Measurements from ENCODE around the gene IL12RB1. TPM values are rescaled to one million over a fixed set of nuclear protein-coding genes. Genes with fewer than 3 reads are reported as not detected.

IL12RB1 gene
- total and polyA plus RNA-seq, 2 of the 13 experiments (the other 11 are each of a cell fraction or from before 2014, with no cell fraction given): 0.03 to 0.04 TPM

DNA sequence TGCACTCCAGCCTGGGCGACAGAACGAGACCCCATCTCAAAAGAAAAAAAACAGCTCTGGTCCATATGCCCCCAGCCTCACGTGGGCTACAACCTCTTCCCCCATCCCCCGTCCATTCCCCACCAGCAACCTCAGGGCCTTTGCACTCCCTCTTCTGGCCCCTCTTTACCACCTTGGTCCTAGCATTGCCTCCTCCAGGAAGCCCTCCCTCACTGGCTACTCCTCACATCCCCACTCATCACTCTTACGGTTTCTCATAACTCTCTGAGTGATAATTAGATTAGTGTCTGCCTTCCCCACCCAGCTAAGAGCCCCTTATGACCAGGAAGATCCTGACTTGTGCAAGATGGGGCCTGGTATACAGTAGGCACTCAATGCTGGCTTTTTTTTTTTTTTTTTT, 30.8 kb downstream of the IL12RB1 start:
- in situ Hi-C loops (cut with HindIII; ENCODE audit: extremely low pct_ligation_motif_present, low pct_unique_long_range_greater_than_20kb): loop anchor here (5.0 to 25.0 kb wide), 2 partner anchors 49 to 119 kb away; partner anchors contain the start of genes ARRDC2 and CCDC124
- POLR2A ChIA-PET: interaction anchor here (1.1 to 1.4 kb wide), 2 partner anchors 42 to 48 kb away, joined by 3 read pairs; partner anchors contain the start of gene ARRDC2

More for the DNA sequence above, 30.8 kb downstream of the IL12RB1 start:
- Histone ChIP-seq H3K36me3 (replicated peaks in 1 of 2; ENCODE audit: control insufficient read depth in 1 of 2, insufficient read depth in 2 of 2, low read length in 2 of 2) (no peaks in the 10 kb centered on the region), H4K20me1 (ENCODE audit: insufficient read depth, low read length) (no peaks in the 10 kb centered on the region), H3K4me3 (replicated peaks in 1 of 3; ENCODE audit: insufficient read depth in 1 of 3, low read depth in 2 of 3, low read length in 3 of 3) (no peak overlapping the region), H3K27ac (ENCODE audit: extremely low read length, insufficient read depth, low read length) (no peak overlapping the region), H3K4me1 (ENCODE audit: insufficient read depth, low read length) (peaks cover 17% of the 10 kb centered on the region), H2AFZ (ENCODE audit: low read length) (no peak overlapping the region), H3K9me3 (ENCODE audit: low read length) (no peaks in the 10 kb centered on the region), H3K79me2 (ENCODE audit: insufficient read depth, low read length) (no peaks in the 10 kb centered on the region), H3K4me2 (ENCODE audit: low read depth, low read length) (no peak overlapping the region), H3K9ac (ENCODE audit: insufficient read depth, low read depth, low read length) (no peak overlapping the region), H3K27me3 (ENCODE audit: control insufficient read depth in 1 of 2, insufficient read depth in 2 of 2, low read length in 2 of 2) (peaks cover 0 to 6% of the 10 kb centered on the region in 2 experiments; a peak in 3 of 5 replicates)
- WGBS (ENCODE audit: low lambda C conversion rate): 44% methylated on average over 5 of the region's 5 CpGs
- CTCF ChIA-PET (ENCODE audit: low intra/inter-chr PET ratio, low total read pairs): interaction anchor here (3.4 kb wide), 1 partner anchor 49 kb away, joined by 85 read pairs; the partner anchor contains the start of gene ARRDC2
- intact Hi-C loops (cut with micrococcal nuclease; ENCODE audit: unreplicated experiment): no loop called here
- TF ChIP-seq, protein P1, sequence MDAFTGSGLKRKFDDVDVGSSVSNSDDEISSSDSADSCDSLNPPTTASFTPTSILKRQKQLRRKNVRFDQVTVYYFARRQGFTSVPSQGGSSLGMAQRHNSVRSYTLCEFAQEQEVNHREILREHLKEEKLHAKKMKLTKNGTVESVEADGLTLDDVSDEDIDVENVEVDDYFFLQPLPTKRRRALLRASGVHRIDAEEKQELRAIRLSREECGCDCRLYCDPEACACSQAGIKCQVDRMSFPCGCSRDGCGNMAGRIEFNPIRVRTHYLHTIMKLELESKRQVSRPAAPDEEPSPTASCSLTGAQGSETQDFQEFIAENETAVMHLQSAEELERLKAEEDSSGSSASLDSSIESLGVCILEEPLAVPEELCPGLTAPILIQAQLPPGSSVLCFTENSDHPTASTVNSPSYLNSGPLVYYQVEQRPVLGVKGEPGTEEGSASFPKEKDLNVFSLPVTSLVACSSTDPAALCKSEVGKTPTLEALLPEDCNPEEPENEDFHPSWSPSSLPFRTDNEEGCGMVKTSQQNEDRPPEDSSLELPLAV (CRISPR knock-in tag; conservative IDR thresholded peaks at IDR 0.05; ENCODE audit: low read depth): no peak
- no peak for TF ChIP-seq GATAD2A (CRISPR knock-in tag; IDR thresholded peaks at IDR 0.05)
- no peak for TF ChIP-seq PPARG (CRISPR knock-in tag; conservative IDR thresholded peaks at IDR 0.05)
- TF ChIP-seq NFKBIZ (CRISPR knock-in tag; IDR thresholded peaks at IDR 0.05): no peak
- TF ChIP-seq, protein P2, sequence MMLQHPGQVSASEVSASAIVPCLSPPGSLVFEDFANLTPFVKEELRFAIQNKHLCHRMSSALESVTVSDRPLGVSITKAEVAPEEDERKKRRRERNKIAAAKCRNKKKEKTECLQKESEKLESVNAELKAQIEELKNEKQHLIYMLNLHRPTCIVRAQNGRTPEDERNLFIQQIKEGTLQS (CRISPR knock-in tag; IDR thresholded peaks at IDR 0.05): no peak
- TF ChIP-seq ZNF34 (CRISPR knock-in tag; IDR thresholded peaks at IDR 0.05; ENCODE audit: borderline replicate concordance): no peak
- no peak for TF ChIP-seq MBNL3 (CRISPR knock-in tag; conservative IDR thresholded peaks at IDR 0.05)
- TF ChIP-seq ZMYM4 (CRISPR knock-in tag; IDR thresholded peaks at IDR 0.05): no peak
- no peak for TF ChIP-seq ZNF343 (CRISPR knock-in tag; IDR thresholded peaks at IDR 0.05)
- TF ChIP-seq THYN1 (CRISPR knock-in tag; IDR thresholded peaks at IDR 0.05; ENCODE audit: borderline replicate concordance, low read depth): no peak
- TF ChIP-seq, protein P3, sequence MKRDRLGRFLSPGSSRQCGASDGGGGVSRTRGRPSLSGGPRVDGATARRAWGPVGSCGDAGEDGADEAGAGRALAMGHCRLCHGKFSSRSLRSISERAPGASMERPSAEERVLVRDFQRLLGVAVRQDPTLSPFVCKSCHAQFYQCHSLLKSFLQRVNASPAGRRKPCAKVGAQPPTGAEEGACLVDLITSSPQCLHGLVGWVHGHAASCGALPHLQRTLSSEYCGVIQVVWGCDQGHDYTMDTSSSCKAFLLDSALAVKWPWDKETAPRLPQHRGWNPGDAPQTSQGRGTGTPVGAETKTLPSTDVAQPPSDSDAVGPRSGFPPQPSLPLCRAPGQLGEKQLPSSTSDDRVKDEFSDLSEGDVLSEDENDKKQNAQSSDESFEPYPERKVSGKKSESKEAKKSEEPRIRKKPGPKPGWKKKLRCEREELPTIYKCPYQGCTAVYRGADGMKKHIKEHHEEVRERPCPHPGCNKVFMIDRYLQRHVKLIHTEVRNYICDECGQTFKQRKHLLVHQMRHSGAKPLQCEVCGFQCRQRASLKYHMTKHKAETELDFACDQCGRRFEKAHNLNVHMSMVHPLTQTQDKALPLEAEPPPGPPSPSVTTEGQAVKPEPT (CRISPR knock-in tag; IDR thresholded peaks at IDR 0.05; ENCODE audit: low read depth): no peak
- TF ChIP-seq ZNF567 (CRISPR knock-in tag; IDR thresholded peaks at IDR 0.05; ENCODE audit: borderline replicate concordance): no peak
- no peak for TF ChIP-seq ZNF205 (CRISPR knock-in tag; IDR thresholded peaks at IDR 0.05)
- TF ChIP-seq E2F5 (CRISPR knock-in tag; conservative IDR thresholded peaks at IDR 0.05): no peak
- no peak for TF ChIP-seq THAP9 (CRISPR knock-in tag; IDR thresholded peaks at IDR 0.05; ENCODE audit: borderline replicate concordance)
- no TSS peak for BruUV-seq (replicated peaks)
- ATAC-seq (no peak), FAIRE-seq (no peak), DNase-seq (ENCODE audit: low spot score) (no peak)
